HG02852 (cell line): ENCODE measurements around the gene PBX1.

Source experiments
- ATAC-seq: cut with Tn5 transposase; IDR thresholded peaks from one replicate; pipeline ENCODE4 v1.9.1; 2021; ENCODE audit warnings: mild to moderate bottlenecking, moderate library complexity; ENCODE audit not compliant: unreplicated experiment

PBX1 gene

DNA sequence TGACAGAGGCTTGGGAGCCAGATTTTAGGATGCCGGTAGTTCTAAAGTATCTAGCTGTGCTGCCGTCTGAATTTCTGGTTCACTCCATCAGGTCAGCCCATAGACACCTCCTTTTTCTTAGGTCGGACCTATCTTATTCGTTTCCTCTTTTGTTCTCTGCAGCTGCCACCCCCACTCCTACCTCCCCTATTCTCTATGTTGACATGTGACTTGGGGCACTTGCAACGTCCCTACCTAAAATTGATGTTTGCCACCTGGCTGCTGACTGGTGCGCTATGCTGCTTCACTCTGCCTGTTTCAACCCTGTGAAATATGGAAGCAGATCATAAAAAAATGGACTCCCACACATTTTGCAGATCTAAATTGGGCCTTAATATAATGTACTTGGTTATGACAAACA, 55.3 kb downstream of the PBX1 start:
- no peak for ATAC-seq

DNA sequence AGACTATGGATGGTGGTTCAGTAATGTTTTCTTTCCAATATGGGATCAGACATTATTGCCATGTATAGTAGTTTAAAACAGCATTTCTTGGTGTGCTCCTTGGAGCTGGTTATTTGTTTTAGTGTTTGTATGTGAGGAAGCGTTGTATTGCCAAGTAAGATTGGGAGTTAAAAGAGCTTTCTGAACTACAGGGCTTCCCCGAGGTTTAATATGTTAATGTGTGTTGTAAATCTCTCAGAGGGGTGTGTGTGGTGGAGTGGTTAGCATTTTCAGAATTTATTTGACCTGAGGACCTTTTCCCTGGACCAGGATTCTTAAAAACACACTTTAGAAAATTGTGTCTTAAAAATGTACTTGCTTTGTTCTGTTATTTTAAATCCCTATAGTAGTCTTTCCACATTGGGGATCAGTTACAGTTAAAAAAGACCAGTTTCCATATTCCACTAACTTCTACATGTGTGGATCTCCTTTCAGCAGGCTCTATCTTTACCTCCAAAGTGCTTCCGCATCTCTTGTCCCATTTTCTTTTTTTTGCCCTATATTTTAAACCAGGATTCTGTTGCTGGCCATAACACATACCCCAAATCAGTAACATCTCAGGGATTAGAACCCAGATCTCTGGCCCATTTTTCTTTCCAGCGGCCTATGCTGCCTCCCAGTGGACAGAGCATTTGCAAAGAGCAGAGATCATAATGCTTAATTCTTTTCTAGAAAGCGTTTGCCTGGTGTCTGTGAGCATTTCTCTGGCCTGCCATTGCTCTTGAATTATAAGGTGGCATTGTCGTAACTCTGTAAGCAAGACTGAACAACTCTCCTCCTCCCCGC, 58.6 kb downstream of the PBX1 start:
- ATAC-seq: no peak

DNA sequence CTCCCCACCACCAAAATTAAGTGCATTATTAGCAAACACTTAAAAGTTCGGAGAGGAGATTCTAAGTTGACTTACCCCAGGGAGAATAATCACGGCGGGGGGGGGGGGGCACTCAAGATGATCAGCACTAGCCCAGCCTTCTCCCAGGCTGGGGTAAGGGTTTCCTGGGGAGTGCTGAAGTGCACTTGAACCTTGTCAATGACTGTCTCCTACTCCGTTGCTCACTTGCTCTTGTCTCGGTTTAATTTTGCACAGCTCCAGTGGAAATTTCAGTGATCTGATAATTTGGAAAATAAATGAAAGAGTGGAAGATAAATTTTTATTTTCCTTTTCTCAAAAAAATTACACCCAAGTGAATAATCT, 59.2 kb downstream of the PBX1 start:
- no peak for ATAC-seq

DNA sequence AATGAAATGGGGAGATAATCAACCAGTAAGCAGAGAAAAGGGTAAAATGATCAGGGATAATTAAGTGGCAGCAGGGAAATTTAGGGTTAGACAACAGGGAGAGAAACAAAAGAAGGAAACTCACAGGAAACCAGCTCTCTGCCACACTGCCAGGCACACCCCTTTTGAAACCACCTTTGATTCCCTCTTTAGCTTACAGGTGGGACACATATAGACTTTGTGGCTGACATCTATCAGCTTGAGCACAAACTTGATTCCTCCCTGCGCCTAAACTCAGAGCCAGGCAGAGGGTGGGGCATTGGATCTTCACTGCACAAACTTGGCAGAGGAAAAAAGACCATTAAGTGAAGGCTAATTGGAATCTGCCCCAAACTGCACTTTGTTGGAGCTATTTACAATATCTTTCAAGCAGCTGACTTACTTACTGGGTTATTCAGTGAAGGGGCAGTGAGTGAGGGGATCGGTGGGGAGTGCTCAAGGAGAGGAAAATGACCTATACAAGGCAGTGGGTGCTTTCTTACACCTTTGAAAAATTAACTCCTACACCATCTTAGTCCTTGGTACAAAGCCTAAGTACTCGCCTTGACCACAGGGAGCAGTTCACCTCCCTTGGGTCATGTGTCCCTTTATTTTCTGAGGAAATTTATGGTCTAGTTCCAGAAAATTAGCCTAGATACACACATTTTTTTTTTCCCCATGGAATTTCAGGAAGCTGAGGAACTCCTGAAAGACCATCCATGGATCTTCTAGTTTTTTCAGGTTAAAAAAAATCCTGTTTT, 60.2 kb downstream of the PBX1 start:
- no peak for ATAC-seq

DNA sequence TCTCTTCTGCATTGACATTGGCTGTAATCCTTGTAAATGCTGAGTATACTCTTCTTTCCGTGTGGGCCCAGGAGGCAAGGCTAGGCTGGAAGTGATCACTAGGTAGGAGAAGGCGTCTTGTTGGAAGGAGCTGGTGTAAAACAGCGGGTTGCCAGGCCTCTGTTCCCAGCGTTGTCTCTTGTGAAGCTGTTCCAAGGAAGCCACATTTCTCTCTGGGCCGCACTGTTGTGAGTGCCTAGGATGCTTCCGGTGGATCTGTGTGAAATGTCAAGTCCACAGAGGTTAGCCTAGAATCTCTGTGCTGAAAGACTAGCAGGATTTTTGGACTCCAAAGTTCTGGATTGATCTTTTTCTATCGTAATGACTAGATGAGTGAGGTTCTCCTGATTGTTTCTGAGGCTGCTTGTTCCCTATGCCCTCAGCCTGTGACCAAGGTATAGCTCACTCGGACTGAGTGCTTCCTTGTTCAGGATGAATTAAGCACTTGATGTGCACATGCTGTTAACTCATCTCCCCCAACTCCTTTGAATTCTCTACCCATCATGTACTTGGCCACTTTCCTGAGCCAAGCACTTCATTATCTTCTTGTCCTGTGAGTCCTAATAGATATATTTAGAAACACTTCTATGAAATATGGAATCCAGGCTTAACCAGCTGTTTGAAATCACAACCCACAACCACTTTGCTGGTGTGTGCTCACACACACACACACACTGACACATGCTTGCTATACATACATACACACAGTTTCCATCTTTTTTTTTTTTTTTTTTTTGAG, 63.3 kb downstream of the PBX1 start:
- ATAC-seq: no peak

DNA sequence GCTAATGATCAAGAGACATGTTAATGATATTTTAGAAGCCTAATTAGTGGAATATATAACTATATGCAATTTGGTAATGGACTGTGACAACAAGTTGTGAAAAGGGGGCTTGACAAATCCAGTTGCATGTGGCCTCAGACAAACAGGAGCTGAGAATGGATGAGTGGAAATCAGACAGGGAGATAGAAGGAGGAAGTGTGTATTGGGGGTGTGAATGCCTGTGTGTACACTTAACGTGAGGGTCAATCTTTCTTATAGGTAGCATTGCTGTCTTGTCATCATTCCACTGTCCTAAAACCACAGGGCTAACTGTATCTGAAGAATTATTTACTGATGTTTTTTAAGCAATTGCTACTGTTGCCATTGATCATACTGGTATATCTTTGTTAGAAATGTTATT, 64.8 kb downstream of the PBX1 start:
- ATAC-seq: no peak

DNA sequence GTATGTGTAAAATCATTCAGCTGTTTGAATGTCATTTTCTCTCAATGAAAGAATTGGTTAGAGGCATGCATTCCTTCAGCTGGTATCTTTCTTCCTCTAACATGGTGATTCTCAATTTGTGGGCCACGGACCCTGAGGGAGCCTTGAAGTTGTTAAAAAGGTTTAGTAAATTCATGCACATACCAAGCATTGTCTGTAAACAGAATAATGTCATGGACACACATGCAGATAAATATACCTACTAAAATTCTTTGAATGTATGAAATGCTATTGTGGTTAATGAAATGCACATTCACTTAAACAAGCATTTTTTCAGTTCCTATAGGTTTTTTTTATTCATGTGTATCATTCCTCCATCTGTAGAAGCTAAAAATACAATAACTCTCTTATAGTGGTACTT, 65.4 kb downstream of the PBX1 start:
- ATAC-seq: no peak

DNA sequence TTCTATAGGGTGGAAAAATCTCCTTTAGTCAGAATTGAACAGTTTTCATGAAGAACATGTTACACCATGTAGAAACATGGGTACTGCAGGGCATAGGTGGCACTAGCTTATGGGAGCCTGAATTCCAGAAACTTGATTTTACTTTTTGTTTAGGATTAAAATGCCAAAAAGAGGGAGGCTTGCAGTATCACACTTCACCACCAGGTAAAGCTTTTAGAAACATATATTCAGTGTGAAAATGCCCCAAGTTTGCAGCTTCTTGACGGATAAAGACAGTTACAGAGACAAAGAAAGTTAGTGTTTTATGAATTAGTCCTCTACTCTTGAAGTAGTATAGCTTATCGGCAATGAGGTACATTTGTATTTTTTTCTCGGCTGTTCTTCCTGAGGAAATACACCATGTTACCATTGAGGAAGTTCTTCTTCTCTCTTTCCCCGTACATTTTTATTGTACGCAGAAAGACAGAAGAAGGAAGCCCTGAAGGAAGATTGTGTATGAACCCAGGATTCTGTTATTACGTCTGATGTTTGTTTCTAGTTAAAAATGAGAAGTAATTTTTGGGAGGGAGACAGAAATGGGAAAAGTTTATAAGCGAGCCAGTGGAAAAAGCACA, 66.1 kb downstream of the PBX1 start:
- ATAC-seq: no peak

DNA sequence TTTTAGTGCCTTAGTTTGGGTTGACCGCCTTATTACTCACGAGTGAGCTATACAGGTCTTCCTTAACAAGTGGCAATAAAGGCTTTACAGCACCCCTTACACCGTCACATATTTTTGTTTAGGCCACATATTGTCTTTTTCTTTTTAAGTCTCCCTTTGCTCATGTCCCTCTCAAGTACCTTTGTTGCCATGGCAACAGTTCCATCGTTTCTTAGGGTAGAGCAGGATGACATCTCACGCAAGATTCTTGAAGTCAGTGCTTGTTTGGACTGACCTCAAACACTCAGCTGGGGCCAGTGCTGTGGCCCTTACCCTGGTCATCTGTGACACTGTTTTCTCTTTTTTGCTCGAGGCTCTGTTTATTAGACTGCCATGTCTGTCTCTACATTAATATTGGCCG, 69.8 kb downstream of the PBX1 start:
- no peak for ATAC-seq

DNA sequence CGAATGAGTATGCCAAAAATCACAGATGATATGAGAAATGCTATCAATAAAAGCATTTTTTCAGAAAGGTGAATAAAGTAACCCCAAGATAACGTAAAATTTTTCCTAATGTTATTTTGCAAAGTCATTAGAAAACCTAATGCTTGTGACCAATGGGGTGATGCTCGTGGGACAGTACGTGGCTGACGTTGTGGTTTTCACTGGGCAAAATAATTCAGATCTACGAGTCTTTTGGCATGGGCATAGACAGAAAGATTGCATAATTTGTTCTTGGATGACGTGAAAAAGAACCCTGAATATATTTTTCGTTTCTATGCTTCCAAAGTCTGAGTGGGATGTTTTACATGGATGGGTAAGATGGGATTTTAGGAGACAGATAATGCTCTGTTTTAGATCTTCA, 71.0 kb downstream of the PBX1 start:
- ATAC-seq: no peak

DNA sequence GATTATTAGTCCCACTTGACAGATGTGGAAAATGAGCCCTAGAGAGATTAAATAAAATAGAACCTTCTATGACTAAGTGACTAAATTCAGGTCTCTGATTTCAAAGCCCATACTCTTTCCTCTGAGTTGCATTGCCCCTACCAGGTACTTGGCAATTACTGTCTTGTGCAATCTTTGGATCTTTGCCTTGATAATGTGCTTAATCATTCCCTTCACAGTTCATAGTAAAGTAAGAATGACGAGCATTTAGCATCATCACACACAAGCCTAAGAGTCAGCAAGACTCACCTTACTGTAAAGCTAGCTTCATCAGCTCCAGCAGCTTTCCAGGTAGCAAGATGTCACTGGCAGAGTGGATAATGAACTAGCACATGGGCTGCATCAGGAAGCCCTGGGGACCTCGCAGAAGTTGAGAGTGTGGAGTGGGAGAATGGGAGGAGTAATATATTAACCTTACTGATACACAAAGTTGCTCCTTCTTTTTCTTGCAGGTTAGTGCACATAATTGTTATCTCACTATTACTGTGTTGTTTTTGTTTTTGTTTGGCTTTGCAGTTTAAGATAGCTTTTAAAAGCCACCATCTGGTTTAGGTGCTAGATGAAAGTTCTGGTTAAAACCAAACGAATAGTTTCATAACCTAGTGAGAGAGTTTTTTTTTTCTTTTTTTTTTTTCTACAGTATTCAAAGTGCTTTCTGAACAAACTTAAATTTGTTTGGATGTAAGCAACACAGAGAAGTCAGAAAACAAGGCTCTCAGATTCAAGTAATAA, 71.8 kb downstream of the PBX1 start:
- ATAC-seq: no peak

DNA sequence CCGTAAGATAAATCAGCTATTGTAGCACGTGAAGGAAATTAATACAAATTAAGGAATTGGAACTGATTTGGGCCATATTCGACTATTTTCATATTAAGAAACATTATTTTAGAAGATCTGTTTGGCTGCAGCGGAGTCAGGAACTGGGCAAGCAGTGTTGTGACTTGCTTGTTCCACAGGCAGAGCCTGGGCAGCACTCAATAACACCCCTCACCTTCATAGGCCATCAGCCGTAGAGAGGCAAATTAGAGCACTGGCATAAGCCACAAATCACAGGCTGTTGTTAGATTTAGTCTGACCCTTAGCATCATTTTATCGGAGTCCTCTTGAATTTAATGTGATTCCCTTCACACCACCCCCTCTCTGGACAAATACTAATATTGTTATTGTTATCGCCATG, 72.8 kb downstream of the PBX1 start:
- no peak for ATAC-seq

DNA sequence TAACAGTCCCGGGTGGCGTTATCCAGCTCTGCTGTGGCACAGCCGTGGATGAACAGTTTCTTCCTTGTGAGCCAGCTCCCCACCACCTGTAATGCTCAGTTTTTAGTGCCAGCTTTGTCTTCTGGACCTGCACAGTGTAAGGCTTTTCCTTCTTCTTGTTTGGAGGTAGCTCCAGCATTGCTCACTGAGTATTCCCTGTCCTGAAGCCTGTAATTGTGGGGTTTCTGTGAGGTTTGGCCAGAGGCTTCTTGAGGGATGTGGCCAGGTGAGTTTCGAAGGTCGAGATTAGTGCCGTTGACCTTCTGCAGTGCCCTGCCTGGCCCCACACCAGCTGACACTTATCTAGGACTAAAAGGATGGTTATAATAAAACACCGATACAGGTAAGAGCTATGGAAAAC, 75.0 kb downstream of the PBX1 start:
- no peak for ATAC-seq

DNA sequence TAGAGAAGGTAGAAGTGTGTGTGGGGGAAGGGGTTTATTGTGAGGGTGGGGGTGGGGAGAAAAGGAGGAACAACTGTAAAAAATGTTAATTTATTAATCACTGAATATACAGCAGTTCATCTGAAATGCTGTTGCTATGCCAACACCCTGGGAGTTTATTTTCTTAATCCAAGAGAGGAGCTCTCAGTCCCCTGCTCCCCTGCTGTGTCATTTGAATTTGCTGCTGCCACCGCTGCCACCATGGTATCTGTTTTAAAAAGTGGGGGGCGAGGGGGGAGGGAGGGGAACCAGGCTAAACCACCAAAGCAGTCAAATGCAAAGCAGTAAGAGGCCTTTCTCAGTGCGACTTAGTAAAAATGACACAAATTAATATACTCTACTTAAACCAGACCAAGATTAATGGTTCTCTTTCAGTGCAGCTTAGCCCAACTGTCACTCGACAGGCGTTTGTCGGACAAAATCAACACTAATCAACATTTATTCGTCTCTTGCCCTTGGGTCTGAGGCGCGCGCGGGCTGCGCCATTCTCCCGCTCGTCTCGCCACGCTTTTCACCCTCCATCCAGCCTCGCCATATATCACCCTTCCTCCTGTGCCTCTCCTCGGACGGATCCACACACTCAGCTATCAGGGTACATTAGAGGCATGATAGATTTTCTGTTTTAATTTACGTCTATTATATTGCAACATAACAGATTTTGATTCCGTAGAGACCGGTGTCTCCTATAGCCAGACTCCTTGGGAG, 76.2 kb downstream of the PBX1 start:
- ATAC-seq: no peak

DNA sequence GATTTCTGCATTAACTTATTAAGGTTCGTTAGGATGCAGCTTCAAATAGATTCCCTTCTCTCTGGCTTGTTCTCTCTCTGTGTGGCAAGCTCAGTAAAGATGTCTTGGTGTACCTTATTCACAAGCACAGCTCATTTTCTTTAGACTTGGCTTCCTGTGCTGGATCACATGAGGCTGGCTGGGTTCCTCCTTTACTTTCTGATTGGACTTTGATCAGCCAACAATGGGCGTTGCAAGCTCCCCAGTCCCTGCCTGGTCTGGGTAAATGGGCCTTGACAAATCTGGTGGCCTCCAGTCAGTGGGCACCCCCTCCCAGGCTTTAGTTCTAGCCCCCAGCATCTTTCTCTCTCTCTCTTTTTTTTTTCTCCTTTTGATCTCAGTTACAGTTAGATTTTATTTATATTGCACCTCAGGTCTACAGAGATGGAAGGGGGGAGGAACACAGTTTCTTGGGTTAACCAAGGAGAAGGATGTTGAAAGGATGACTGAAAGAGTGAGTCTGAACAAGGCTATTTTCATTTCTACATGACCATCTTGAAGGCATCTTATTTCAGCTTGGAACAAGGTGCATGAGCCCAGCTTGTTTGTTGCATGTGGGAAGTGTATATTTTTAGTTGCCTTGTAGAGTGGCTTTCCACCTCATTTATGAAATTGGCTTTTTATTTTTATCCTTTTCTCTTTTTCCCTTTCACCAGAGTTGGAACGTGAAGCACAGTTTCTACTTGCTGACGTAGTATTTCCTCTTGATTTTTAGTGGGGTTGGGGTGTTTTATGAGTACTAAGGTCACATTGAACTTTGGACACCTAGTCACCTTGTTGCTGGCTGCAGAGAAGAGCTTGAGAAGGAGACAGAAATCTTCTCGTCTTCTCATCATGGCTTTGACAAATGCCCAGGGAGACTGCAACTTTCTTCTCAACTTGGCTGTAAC, 77.1 kb downstream of the PBX1 start:
- ATAC-seq: no peak

DNA sequence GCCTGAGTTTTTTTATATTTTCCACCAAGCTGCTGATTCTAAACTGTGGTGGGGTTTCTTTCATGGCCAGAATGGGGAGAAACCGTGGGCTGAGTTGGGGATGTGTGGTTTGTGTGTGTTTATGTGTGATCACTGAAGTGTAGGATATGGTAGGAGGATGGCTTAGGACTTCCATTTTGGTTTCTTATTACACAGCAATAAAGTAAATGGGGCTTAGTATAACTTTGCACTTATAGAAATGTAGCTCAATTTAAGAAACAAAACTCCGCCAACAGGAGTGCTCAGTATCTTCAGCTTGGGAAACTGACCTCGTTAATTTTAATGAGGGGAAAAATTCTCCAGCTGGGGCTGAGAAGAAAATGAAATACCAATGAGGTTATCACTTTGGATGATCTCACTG, 77.8 kb downstream of the PBX1 start:
- no peak for ATAC-seq

DNA sequence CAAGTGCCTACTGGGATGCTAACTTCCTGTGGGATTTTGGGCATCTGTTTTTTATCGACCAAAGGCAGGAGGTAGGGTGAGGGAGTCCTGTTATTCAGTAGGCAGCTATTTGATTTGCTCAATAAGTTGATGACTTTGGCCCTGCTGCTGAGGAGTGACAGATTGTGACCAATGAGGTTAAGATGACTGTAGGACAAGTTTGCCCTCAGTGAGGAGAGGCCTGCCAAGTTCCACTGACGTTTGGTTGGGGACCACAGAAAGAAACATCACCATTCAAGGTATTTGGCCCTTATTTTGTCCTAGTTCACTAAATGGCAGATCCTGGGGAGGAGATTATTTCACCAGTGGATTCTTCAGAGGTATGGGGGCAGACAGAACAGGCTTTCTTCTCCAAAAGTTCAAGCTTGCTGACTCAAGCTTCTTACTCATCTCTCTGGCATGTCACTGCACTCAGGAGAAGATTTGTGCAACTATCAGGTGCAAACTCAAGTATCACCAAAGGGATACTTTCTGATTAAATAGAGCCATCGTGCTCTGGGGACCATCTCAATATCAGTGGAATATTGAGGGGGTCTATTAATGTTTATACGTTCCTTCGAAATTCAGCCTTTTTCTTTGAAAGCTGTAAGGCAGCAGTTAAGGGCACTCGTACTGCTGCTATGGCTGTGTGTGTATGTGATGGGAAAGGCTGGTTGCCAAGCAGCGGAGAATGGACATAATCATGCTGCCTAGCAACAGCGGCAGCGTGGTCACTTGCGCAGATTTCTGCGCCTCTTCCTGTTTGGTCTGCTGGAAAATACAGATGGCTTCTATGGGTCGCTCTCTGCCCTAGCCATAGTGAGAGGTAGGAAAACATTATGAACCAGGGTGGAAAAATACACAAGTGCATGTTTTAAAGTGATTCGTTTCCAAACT, 78.7 kb downstream of the PBX1 start:
- no peak for ATAC-seq
